ENCODE results near the gene FHOD3. TPM values are rescaled to one million over a fixed set of nuclear protein-coding genes. Genes with fewer than 3 reads are reported as not detected.
"Not testable (repeated sequence)": the region's sequence is repeated elsewhere in the genome, so short reads cannot be mapped to it uniquely, and the experiment has no call there.

Gene FHOD3
- total RNA-seq, 1 donor from 2014 or later, result 5.6 TPM

GRCh38 chr18:36811430-36811829 lies 513.9 kb downstream of the FHOD3 start:
- DNase-seq (ENCODE audit: extremely low read depth, low read depth, low spot score), result no peak

GRCh38 chr18:36811955-36812354 lies 514.4 kb downstream of the FHOD3 start:
- DNase-seq (ENCODE audit: extremely low read depth, low read depth, low spot score), result no peak

- DNase-seq (ENCODE audit: extremely low read depth, low read depth, low spot score), result no peak
Measured at GRCh38 chr18:36812678-36813077, 515.2 kb downstream of the FHOD3 start.

GRCh38 chr18:36813101-36813775 lies 515.7 kb downstream of the FHOD3 start:
- DNase-seq (ENCODE audit: extremely low read depth, low read depth, low spot score), result no peak

- DNase-seq (ENCODE audit: extremely low read depth, low read depth, low spot score), result no peak
Measured at GRCh38 chr18:36813824-36814223, 516.3 kb downstream of the FHOD3 start.

GRCh38 chr18:36814994-36815393 lies 517.5 kb downstream of the FHOD3 start:
- DNase-seq (ENCODE audit: extremely low read depth, low read depth, low spot score), result no peak

- DNase-seq (ENCODE audit: extremely low read depth, low read depth, low spot score), result not testable (repeated sequence)
Measured at GRCh38 chr18:36816096-36816495, 518.6 kb downstream of the FHOD3 start.

- no peak for DNase-seq (ENCODE audit: extremely low read depth, low read depth, low spot score)
Measured at GRCh38 chr18:36817039-36817438, 519.5 kb downstream of the FHOD3 start.

GRCh38 chr18:36818652-36819051 lies 521.1 kb downstream of the FHOD3 start:
- no peak for DNase-seq (ENCODE audit: extremely low read depth, low read depth, low spot score)

- no peak for DNase-seq (ENCODE audit: extremely low read depth, low read depth, low spot score)
Measured at GRCh38 chr18:36819621-36820020, 522.1 kb downstream of the FHOD3 start.

- no peak for DNase-seq (ENCODE audit: extremely low read depth, low read depth, low spot score)
Measured at GRCh38 chr18:36821681-36822080, 524.2 kb downstream of the FHOD3 start.

- no peak for DNase-seq (ENCODE audit: extremely low read depth, low read depth, low spot score)
Measured at GRCh38 chr18:36825526-36825925, 528.0 kb downstream of the FHOD3 start.

GRCh38 chr18:36826556-36826955 lies 529.0 kb downstream of the FHOD3 start:
- no peak for DNase-seq (ENCODE audit: extremely low read depth, low read depth, low spot score)

- DNase-seq (ENCODE audit: extremely low read depth, low read depth, low spot score), result no peak
Measured at GRCh38 chr18:36828157-36828629, 530.7 kb downstream of the FHOD3 start.

GRCh38 chr18:36828630-36829361 lies 531.3 kb downstream of the FHOD3 start, which contains the start of the genes KIAA1328 and TPGS2:
KIAA1328 (plus strand) TSS chr18:36829127; CDS start chr18:36829139, 12 bp downstream.
TPGS2 (minus strand) TSS chr18:36829002; CDS start chr18:36828767, 235 bp downstream.
- DNase-seq (ENCODE audit: extremely low read depth, low read depth, low spot score), result no peak

Other genes with a start within 250 kb of the FHOD3 start
- 39.7 and 41.3 TPM in 2 replicates for gene RPRD1A, start 230.2 kb upstream of the FHOD3 start, total RNA-seq
- gene SLC39A6, start 168.4 kb upstream of the FHOD3 start, total RNA-seq, result 21.0 and 25.3 TPM in 2 replicates
- gene ELP2, start 167.8 kb upstream of the FHOD3 start, total RNA-seq, result 55.9 and 58.1 TPM in 2 replicates
- 1.3 and 1.8 TPM in 2 replicates for gene MOCOS, start 110.2 kb upstream of the FHOD3 start, total RNA-seq